ENCODE measurements around the gene TXNRD2. TPM values are rescaled to one million over a fixed set of nuclear protein-coding genes. Genes with fewer than 3 reads are reported as not detected.

TXNRD2 gene
- total and polyA plus RNA-seq, 7 donors = 13.7 to 35.1 (median 21.1) TPM

- Histone ChIP-seq H3K9me3 (no peaks in the 10 kb centered on the region), H3K36me3 (ENCODE audit: insufficient read depth in 1 of 2, low read depth in 1 of 2) (peaks cover 0 to 8% of the 10 kb centered on the region in 2 donors), H3K4me1 (peaks cover 24% of the 10 kb centered on the region), H3K4me3 (no peak overlapping the region), H3K27ac (no peak overlapping the region), H3K27me3 (ENCODE audit: insufficient read depth in 3 of 3, low read length in 2 of 3) (no peaks in the 10 kb centered on the region)
- intact Hi-C loops (cut with DNase I) = no loop called here
- DNase-seq = peak in 1 of 2 donors; percentile 60
- ATAC-seq = no peak
- WGBS, 3 donors = 73 to 86% (median 80%) methylated on average over 18 to 19 of the region's 19 CpGs
- TF ChIP-seq CTCF (IDR thresholded peaks at IDR 0.05) = no peak
Measured at GRCh38 chr22:19958083-19959042, 16.7 kb upstream of the TXNRD2 start.

- H3K27ac ChIP-seq = no peak overlapping the region
Measured at GRCh38 chr22:19957445-19957844, 15.8 kb upstream of the TXNRD2 start.

GRCh38 chr22:19955241-19956128 lies 13.9 kb upstream of the TXNRD2 start:
- no peak for TF ChIP-seq CTCF (IDR thresholded peaks at IDR 0.05)
- ATAC-seq = peak in 1 of 4 donors; percentile 35
- Histone ChIP-seq H3K36me3 (ENCODE audit: insufficient read depth in 1 of 2, low read depth in 1 of 2) (peaks cover 0 to under 1% of the 10 kb centered on the region in 2 donors), H3K27me3 (ENCODE audit: insufficient read depth in 3 of 3, low read length in 2 of 3) (no peaks in the 10 kb centered on the region), H3K4me1 (peaks cover 10% of the 10 kb centered on the region), H3K27ac (peak overlapping the region; percentile 60), H3K4me3 (no peak overlapping the region), H3K9me3 (no peaks in the 10 kb centered on the region)
- WGBS, 3 donors = 52 to 62% (median 55%) methylated on average over 19 of the region's 19 CpGs
- DNase-seq = peak in 1 of 2 donors; percentile 48
- intact Hi-C loops (cut with DNase I) = no loop called here

More at GRCh38 chr22:19957445-19957844, 15.8 kb upstream of the TXNRD2 start:
- Histone ChIP-seq H3K9me3 (no peaks in the 10 kb centered on the region), H3K27me3 (ENCODE audit: insufficient read depth in 3 of 3, low read length in 2 of 3) (no peaks in the 10 kb centered on the region), H3K4me1 (peaks cover 28% of the 10 kb centered on the region), H3K4me3 (no peak overlapping the region), H3K36me3 (ENCODE audit: insufficient read depth in 1 of 2, low read depth in 1 of 2) (no peaks in the 10 kb centered on the region)
- DNase-seq = peak in 1 of 2 donors; percentile 53
- WGBS, 3 donors = 78 to 87% (median 87%) methylated on average over 9 of the region's 9 CpGs
- no peak for ATAC-seq
- intact Hi-C loops (cut with DNase I) = no loop called here
- TF ChIP-seq CTCF (IDR thresholded peaks at IDR 0.05) = peak; percentile 8

GRCh38 chr22:19951346-19951745 lies 9.7 kb upstream of the TXNRD2 start:
- ATAC-seq (no peak), DNase-seq (no peak)
- H3K36me3 ChIP-seq (ENCODE audit: insufficient read depth in 1 of 2, low read depth in 1 of 2) = peaks cover 0 to 9% of the 10 kb centered on the region in 2 donors
- no peaks in the 10 kb centered on the region for H3K9me3 ChIP-seq
- H3K4me1 ChIP-seq = peaks cover 38% of the 10 kb centered on the region
- H3K27ac ChIP-seq = no peak overlapping the region
- 66 to 80% (median 77%) methylated on average over 13 of the region's 13 CpGs for WGBS, 3 donors
- H3K27me3 ChIP-seq (ENCODE audit: insufficient read depth in 3 of 3, low read length in 2 of 3) = no peaks in the 10 kb centered on the region
- no peak for TF ChIP-seq CTCF (IDR thresholded peaks at IDR 0.05)
- no peak overlapping the region for H3K4me3 ChIP-seq
- intact Hi-C loops (cut with DNase I) = no loop called here
